Breast epithelium (tissue), 3 donors: Measurements from ENCODE around the gene BCAR1.

Experiments used
- CTCF ChIP-seq, 3 donors: fragments of 450-650 bp; IDR thresholded peaks; one replicate each; pipeline ENCODE4 v1.5.1; 2016 to 2017; ENCODE audit warnings: antibody characterized with exemption in 3 of 3, mild to moderate bottlenecking in 3 of 3, moderate library complexity in 3 of 3
- POLR2A ChIP-seq: fragments of 450-650 bp; IDR thresholded peaks from one replicate; pipeline ENCODE4 v1.6.1; 2016; ENCODE audit warnings: antibody characterized with exemption, mild to moderate bottlenecking, moderate library complexity
- POLR2AphosphoS5 ChIP-seq, 3 donors: sonication (generic); formaldehyde crosslinking; IDR thresholded peaks; one replicate each; pipeline ENCODE4 v1.6.1; 2017; ENCODE audit warnings: antibody characterized with exemption in 3 of 3

GRCh38 chr16:75225092-75225491 lies 26.3 kb downstream of the BCAR1 start:
- no peak for TF ChIP-seq POLR2A
- TF ChIP-seq CTCF (IDR thresholded peaks at IDR 0.05) = no peak
- no peak for TF ChIP-seq POLR2AphosphoS5 (IDR thresholded peaks at IDR 0.05)
